ENCODE data around the gene SHOC2. TPM values are rescaled to one million over a fixed set of nuclear protein-coding genes. Genes with fewer than 3 reads are reported as not detected.

The SHOC2 gene
- total RNA-seq: 142 TPM

DNA sequence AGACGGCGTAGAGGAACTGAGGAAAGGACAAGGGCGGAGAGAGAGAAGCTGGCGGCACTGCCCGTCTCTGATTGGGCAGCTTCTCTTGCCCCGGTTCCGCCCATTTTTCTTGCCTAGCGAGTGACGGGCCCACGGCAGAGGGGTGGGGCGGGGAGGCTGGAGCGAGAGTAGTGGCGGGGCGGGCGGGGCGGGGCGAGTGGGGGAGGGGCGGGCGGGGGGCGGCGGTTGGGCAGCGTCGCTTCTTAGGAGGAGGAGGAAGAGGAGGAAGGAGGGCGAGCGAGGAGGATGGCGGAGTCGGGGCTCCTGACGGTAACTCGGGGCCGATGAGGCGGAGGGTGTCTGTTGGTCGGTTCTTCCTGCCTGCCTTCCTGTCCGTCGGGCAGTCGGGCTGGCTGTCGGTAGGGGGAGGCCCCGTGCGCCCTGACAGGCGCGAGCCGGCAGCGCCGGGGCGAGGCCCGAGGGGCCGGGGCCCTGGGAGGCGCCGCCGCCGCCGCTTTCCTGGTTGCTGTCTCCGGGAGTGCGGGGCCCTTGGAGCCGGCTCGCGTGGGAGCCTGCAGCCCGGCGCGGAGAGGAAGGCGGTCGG is at the start of gene SHOC2:
SHOC2 (plus strand) TSS at position 256 of the 583 bp plus-strand sequence. CDS start 44,755 bp downstream, outside the sequence.

DNA sequence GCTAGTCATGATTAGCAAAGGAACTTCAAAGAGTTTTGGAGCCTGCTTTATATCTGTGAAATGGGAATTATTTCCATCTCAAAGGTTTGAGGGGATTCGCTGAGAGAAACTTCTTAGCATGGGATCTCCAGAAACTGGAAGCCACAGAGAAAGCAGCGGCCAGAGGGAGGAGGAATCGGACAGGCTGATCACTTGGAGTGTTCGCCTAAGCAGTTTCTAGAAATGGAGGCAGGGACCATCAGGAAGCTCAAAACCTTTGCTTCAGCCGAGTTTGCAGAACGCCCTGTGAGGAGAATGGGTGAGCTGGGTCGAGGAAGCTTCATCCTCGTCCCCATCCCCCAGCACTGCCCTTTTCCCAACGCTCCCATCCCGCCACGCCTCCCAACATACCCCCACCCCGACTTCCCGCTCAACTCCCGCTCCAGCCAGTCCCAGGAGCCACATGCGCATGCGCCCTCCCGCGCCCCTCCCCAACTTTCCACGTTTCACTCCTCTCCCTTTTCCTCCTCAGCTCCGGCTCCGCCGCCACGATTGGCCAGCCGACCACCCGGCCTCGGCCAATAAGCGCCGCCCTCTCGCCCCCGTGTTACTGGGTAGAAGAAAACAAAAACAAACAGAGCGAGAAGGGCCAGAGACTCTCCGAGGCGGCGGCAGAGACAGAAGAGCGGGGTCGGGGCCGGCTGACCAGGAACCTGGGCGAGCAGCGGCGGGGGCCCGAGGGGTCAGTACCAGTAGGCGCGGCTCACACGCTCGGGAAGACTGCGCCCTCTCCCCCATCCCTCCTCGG is 47.9 kb upstream of the SHOC2 start, which contains the start of gene PDCD4:
PDCD4 (plus strand) TSS at position 631 of the 787 bp plus-strand sequence. CDS start 4,100 bp downstream, outside the sequence.

DNA sequence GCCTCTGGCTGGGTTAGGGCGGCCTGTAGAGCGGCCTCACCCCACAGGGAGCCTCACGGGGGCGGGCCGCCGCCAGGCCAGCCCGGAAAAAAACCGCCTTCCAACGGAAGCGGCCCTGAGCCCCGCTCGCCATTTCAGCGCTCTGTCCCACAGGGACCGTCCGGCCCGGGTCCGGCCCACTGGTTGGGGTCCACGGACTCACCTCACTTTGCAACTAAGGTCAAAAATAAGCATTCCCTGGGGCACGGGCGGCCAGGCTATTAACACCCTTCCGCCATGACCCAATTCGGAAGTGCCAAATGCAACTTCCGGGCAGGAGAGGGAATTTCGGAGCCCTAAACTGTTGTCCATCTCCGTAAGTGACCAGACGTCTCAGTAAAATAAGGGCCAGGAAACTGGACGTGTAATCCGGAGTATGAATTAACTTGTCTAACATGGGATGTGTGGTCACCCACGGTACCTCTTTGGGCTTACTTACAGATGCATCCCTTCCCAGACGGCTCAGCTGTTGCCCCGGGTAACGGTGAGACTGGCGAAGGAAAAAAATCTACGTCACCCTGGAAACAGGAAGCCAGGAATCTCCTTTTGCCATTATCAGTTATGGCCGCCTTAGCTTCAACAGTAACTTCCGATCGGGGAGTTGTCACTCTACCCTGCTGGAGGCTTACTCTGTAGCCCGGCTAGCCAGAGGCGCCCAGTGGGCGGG is 608 bp upstream of the SHOC2 start, which contains the start of gene BBIP1:
BBIP1 (minus strand) TSS at position 538 of the 706 bp plus-strand sequence. CDS start 1,023 bp downstream, outside the sequence.

Small RNA genes lying within 50 kb of the gene (small RNA-seq; reads per million reads assigned to genes)
- 3.3 reads per million, percentile 90 among the genes with 10 or more reads in this experiment for gene MIR548E

Other genes starting within 250 kb of the SHOC2 start
- gene PDCD4, start 47.7 kb upstream of the SHOC2 start, total RNA-seq: 68.7 TPM
- 62.3 TPM for gene BBIP1, start 424 bp upstream of the SHOC2 start, total RNA-seq
- gene ADRA2A, start 157.4 kb downstream of the SHOC2 start, total RNA-seq: 6.0 TPM